UCSD-AML1 (cell line): ENCODE measurements around the gene DDX6.
A peak's percentile ranks its signal among the peaks of the same experiment; 100 is the strongest.
"Not testable (repeated sequence)": the region's sequence is repeated elsewhere in the genome, so short reads cannot be mapped to it uniquely, and the experiment has no call there.

Source experiments
- DNase-seq: peaks from one replicate; lab custom pipeline; 2025; ENCODE audit not compliant: unreplicated experiment; lab: John Stamatoyannopoulos, UW

Gene DDX6

DNA sequence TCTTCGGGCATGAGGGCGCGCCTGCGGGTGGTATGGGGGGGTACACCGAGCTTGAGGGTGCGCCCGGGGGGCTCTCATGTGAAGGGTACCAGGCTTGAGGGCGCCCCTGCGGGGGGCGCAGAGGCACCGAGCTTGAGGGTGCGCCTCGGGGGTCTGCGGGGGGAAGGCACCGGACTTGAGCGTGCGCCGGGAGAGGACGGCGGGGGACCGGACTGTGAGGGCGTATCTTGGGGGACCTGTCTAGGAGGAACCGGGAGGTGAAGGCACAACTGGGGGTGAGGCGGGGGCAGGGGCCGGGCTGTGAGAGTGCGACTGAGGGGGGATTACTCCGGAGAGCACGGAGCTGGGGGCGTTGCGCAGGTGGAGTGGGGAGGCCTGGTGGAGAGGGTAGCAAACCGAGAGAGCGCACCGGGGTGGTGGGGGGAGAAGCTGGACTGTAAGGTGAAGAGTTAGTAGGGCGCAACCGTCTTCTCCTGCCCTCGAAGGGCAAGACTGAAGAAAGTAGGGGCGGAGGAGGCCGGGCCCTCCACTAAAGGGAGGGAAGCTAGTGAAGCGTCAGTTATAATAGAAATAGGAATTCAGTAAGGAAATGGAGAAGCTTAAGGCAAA is 1.1 kb upstream of the DDX6 start:
- peak; percentile 48 for DNase-seq

DNA sequence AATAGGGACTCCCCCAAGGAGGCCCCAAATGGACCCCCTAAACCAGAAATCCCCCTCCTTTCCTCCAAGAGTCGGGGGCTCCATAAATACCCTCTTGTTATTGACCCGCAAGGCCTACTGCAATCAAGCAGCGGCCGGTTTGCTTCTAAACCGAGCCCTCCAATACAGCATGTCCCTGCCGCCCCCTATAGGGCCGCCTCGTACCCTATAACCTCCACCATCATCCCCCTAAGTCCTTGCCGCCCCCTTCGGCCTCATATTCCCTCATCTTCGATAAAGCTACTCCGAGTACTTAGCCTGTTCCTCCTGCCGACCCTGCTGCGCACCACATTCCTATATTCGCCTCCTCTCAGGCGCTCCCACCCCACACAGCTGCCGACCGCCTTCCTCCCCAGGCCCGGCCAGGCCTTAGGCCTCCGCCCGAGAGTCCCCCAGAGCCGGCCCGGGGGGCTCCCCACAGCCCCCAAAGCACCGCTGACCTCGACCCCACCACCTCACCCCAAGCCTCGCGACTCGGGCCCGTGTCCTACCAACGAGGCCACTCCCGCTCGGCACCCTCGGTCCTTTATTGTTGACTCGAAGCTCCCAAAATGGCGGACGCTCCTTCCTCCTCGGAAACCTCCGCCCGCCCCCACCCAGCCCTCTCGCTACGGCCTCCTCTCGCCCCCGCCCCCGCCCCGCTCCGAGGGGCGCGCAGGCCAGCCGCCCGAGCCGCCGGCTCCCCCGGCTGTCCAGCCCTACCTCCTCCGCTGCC is 430 bp downstream of the DDX6 start:
- DNase-seq = peak; percentile 80

DNA sequence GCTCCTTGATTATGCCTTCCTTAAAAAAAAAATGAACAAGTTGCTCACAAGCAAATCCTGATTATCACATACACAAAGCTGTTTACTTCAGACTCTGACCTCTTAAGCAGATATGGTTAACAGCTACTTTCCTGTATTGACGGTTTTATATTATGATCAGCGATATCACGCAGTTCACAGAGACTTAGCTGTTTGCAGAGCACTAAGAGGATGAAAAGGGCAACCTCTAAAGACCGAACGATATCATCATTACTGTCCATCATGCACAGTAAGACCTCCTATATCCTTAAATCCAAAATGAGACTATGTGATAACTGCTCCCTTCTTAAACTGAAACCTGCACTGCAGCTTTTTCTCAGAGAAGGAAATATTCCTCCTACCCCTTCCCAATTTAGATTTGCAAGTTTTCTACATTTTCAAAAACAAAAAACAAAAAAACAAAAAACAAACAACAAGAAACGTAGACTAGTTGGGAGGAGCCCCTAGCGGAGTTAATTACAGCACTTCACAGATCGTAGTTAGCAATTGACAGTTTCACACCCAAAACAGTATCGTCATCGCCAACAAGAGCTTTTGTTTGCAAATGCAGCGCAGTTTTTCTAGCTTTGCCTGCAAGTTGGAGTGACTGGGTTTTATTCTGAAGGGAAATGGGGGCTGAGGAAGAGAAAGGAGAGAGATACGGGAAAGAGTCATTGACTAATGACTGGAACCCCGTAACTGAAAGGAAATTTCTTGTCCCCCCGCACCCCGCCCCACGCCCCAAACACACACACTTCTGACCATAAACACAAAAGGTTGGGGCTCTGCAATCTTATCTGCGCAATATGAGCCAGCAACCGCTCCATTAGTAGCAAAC is 1.2 kb downstream of the DDX6 start:
- no peak for DNase-seq

DNA sequence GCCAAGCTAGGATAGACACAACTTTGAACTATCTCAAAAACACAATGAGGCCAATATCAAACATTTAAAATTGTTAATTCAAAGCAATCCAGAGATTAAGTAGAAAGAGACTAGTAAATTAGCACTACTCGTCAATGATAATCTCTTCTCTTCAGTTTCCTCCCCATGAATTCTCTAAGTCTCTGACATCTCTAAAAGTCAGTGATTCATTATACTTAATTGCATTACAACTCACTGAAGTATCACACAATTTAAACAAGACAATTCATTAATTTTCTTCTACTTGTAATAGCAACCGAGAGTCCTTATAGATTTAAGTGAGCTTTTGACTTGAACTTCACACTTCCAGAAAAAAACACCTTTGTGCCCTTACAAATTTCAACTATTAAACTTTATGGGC is 4.3 kb downstream of the DDX6 start:
- DNase-seq = no peak

DNA sequence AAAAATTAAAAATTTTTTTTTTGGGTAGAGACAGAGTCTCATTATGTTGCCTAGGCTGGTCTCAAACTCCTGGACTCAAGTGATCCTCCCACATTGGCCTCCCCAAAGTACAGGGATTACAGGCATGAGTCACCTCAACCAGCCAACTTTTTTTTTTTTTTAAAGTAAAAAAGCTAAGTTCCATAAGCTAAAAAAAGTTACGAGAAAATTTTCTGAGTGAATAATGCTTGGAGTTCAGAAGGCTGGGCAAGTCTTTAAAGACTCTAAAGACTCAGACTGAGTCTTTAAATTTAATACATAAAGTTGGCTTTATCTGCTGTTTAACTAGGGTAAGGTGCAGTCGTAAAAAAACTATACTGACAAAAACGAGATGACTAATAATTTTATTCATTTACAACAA is 5.6 kb downstream of the DDX6 start:
- DNase-seq = no peak

DNA sequence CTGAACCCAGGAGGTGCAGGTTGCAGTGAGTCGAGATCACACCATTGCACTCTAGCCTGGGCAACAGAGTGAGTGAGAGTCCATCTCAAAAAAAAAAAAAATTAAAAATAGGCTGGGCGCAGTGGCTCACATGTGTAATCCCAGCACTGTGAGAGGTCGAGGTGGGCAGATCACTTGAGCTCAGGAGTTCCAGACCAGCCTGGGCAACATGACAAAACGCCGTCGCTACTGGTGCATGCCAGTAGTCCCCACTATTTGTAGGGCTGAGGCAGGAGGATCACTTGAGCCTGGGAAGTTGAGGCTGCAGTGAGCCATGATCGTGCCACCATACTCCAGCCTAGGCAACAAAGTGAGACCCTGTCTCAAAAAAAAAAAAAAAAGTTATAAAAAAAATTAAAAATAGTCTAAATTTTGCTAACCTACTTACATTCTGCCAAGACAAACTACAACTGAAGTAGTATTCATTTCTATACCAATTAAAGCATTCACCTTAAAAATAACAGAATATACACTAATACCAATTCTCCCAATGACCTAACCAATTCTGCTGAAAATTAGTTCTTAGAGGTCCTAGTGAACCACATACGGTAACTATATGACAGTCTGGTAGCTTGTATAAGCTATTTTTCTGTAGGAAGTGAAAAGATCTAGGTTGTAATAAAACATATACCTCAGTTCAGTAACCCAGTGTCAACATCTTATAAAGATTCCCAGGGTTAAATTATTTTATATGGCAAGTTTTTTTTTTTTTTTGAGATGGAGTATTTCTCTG is 7.1 kb downstream of the DDX6 start:
- no peak for DNase-seq

DNA sequence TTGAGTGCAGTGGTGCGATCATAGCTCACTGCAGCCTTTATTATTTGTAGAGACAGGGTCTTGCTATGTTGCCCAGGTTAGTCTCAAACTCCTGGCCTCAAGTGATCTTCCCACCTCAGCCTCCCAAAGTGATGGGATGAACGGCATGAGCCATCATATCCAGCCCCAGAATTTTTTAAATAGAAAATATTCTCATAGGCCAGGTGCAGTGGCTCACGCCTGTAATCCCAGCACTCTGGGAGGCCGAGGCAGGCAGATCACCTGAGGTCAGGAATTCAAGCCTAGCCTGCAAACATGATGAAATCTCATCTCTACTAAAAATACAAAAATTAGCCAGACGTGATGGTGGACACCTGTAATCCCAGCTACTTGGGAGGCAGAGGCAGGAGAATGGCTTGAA is 7.6 kb downstream of the DDX6 start:
- DNase-seq = not testable (repeated sequence)

DNA sequence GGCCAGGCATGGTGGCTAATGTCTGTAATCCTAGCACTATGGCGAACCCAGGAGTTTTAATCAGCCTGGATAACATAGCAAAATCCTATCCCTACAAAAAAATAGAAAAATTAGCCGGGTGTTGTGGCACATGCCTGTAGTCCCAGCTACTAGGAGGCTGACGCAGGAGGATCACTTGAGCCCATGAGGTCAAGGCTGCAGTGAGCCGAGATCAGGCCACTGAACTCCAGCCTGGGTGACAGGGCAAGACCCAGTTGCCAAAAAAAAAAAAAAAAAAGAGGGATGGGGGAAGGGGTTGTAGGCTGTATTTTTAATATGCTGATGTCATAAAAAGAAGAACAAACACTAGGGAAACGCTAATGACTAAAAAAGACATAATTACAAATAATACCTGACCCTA is 12.1 kb downstream of the DDX6 start:
- no peak for DNase-seq

DNA sequence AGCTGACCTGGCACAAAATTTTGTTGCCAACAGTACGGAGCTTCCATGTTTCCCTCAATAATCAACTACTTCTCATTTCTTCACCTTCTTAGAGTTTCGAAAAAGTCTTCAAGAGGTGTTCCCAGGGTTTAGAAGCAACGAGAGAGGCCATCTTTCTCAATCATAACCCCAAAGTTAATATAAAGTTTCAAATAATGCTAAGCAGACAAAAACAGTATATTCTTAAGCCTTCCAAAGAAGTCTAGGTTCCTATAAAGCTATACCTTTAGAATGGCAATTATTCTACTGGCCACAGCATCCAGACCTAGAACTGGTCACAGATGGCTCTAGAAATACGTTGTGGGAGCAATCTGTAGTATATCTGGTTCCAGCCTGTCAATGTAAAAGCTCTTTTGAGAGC is 16.9 kb downstream of the DDX6 start:
- DNase-seq = no peak

DNA sequence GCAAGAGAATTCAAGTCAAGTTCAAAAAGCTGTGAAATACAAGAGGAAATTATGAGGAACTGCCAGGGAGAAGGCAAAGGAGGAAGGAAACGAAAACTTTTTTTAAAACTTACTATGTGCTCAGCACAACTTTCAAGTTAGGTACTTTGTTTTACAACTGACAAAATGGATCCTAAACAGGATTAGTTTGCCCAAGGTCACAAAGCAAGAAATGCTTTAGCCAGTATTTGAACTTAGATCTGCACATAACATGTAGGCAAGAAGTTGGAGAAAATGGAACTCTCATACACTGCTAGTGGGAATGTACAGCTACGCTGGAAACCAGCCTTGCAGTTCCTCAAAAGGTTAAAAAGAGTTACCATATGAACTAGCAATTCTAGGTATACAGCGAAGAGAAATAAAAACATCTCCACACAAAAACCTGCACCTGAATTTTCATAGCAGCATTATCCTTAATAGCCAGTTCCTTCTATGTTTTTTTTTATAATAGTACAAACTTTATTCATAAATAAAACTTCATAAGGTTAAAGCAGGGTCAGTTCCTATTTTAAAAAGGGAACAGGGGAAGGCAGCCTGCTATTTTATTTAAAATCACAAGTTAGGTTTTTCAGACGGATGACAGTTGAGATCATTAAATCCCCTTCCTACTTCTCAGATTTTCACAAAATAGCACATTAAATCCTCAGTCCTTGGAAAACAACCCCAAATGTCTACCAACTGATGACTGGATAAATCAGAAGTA is 19.2 kb downstream of the DDX6 start:
- no peak for DNase-seq

DNA sequence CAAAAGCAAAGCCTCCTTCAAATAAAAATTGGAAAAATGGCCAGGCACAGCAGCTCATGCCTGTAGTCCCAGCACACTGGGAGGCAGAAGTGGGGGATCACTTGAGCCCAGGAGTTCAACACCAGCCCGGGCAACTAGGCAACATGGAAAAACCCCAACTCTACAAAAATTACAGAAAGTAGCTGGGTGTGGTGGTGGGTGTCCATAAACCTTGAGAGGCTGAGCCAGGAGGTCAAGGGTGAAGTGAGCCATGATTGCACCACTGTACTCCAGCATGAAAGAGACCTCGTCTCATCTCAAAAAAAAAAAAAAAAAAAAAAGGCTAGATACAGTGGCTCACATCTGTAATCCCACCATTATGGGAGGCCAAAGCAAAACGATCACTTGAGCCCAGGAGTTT is 22.3 kb downstream of the DDX6 start:
- no peak for DNase-seq

DNA sequence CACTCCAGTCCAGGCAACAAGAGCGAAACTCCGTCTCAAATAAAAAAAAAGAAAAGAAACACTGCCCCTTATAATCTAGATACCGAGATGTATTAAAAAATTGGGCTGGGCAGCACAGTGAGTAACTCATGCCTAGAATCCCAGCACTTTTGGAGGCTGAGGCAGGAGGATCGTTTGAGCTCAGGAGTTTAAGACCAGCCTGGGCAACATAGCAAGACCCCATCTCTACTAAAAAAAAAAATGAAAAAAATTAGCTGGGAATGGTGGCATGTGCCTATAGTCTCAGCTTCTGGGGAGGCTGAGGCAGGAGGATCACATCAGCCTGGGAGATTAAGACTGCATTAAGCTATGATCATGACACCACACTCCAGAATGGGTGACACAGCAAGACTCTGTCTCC is 24.9 kb downstream of the DDX6 start:
- DNase-seq = no peak

DNA sequence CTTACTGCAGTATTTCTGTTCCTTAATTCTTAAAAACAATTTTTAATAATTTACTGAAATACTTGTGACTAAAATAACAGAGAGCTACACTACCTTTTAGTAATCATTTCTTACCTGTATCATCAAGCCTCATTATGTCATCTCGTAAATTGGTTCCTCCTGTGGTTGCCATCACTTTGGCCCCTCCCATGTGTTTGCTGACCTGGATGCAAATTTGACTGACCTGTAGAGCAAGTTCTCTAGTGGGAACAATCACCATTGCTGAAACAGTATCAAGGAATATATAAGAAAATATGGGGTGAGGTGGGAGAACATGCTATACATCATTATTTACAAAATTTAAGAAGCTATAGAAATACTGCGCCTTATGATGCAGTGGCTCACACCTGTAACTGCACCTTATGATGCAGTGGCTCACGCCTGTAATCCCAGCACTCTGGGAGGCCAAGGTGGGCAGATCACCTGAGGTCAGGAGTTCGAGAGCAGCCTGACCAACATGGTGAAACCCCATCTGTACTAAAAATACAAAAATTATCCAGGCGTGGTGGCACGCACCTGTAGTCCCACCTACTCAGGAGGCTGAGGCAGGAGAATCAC is 25.8 kb downstream of the DDX6 start:
- DNase-seq = not testable (repeated sequence)

DNA sequence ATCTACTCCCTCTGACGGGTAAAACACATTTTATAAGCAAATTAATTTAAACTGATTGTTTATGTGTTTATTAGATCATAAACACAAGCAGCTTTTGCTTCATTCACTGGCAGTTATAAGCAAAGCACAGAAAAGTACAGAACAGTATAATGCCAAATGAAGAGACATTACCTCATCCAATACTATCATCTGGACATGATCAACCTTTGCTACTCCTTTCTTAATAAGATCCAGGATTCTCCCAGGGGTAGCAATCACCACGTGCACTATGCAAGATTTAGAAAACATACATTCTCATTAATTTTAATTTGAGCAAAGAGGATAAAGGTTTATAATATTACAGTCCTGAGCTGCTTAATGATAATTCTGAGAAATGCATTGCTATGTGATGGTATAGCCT is 27.9 kb downstream of the DDX6 start:
- DNase-seq = no peak

DNA sequence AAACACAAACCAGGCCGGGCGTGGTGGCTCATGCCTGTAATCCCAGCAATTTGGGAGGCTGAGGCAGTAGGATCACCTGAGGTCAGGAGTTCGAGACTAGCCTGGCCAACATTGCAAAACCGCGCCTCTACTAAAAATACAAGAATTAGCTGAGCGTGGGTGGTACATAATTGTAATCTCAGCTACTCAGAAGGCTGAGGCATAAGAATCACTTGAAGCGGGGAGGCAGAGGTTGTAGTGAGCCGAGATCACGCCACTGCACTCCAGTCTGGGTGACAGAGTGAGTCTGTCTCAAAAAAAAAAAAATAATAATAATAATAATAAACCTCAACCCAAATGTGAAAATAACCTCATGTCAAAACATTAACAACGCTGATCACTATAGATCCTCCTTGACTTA is 29.0 kb downstream of the DDX6 start:
- DNase-seq = not testable (repeated sequence)

DNA sequence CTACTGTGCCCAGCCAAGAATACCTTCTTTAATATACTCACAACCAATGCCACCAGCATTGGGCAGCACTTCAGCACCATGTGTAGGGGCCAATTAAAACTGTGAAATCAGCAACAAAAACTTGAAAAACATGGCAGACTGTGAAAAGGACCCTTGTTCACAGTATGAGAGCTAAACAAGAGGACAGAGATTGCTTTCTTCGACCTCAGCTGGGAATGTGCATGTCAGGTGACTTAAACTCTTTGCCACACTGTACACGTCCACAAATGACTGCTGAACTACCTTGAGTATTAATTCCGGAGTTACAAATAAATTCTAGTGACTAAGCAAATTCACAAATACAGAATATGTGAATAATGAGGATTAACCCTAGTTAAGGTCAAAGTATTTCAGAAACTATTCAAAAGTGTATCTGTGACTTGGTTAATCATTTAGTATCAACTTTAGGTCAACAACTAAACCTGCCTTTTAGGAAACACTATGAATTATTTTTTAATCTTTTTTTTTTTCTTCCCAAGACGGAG is 33.0 kb downstream of the DDX6 start:
- no peak for DNase-seq

DNA sequence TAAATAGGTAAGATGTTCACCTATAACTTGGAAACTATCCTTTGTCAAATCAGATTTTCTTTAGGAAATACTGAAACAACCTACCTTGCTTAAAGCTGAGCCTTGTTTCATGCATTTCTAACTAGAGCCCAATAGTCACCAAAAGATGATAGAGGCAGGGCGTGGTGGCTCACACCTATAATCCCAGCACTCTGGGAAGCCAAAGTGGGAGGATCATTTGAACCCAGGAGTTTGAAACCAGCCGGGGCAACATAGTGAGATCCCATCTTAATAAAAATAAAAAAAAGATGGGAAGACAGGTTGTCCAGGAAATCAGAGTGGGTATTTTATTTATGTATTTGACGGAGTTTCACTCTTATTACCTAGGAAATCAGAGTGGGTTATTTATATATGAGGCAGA is 38.3 kb downstream of the DDX6 start:
- DNase-seq = no peak

DNA sequence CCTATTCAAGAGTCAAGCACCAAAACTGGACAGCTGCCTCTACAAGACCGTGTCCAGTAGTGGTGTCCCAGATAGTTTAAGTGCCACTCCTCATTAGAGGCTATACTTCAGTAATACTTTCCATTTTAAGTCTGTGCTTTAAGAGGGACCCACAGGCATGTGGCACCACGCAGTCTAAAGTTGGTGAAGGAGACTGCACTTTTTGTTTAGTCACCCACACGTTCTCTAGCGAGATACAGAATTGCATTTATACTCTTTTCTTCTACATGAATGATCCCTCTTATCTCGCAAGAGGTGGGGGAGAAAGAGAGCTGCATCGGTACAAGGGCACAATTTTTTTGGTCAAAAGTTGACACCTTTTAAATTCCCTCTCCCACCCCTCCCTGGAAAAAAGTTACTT is 41.5 kb downstream of the DDX6 start:
- no peak for DNase-seq

DNA sequence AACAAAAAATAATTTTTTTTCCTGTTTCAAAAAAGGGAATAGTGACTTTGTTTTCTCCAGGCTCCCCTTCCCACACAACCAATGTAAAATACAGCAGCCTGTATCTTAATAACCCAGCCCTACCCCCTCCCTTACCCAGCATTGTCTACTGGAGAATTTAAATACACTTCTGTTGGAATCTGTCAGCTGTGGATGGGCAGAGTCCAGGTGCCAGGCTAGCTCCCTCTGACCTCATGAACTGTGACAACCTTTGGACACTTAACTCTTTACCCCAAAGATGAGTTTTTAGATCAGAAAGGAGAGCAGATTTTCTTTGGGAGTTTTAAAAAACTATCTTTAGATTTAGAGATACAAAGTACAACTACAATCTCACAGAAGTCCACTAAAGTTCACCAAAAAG is 42.9 kb downstream of the DDX6 start:
- DNase-seq = no peak

DNA sequence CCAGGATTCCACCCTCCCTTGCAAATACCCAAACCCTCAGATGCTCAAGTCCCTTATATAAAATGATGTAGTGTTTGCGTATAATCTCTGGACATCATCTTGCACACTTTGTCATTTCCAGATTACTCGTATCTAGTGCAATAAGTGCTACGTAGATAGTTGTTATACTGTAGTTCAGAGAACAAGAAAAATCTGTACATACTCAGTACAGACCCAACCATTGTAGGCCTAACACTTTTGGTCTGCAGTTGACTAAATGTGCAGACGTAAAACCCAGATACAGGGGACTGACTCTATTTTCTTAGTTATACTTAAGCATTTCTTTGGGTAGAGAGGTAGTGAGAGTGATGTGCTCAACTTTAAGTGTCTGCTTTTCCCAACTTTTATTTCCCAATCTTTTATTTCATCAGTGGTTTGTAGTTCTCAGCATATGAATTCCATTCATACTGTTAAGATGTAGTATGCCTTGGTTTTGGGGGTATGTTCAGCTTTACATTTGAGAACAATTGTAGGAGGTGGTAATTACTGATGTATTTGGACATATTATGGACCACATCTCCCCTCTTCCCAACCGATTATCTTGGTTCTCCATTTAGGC is 43.9 kb downstream of the DDX6 start:
- DNase-seq = no peak
